UCSD-AML1 (cell line): ENCODE data around the gene CHAF1A.

Experiments
- DNase-seq: peaks from one replicate; lab custom pipeline; 2025; ENCODE audit not compliant: unreplicated experiment; lab: John Stamatoyannopoulos, UW

The CHAF1A gene

DNA sequence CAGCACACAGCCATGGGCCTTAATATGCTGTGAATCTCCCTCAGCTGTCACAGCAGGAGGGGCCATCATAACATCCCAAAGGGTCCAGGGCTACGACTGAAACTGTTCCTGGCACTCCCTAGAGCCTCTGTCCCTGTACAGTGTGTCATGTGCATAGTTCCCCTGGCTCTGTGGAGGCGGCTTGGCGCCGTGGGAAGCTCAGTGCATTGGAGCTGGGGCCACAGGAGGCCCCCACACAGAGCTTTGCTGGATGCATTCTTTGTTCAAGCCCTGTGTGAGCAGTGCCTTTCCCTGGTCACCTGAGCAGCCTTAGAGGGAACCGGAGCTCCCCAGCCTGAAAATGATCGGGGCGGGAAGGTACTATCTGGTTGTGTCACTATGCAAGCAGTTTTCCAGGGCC, 33.8 kb downstream of the CHAF1A start:
- no peak for DNase-seq

GRCh38 chr19:4437103-4437502, 34.7 kb downstream of the CHAF1A start:
- DNase-seq = no peak

- DNase-seq = no peak
Measured at GRCh38 chr19:4439243-4439642, 36.8 kb downstream of the CHAF1A start.

DNA sequence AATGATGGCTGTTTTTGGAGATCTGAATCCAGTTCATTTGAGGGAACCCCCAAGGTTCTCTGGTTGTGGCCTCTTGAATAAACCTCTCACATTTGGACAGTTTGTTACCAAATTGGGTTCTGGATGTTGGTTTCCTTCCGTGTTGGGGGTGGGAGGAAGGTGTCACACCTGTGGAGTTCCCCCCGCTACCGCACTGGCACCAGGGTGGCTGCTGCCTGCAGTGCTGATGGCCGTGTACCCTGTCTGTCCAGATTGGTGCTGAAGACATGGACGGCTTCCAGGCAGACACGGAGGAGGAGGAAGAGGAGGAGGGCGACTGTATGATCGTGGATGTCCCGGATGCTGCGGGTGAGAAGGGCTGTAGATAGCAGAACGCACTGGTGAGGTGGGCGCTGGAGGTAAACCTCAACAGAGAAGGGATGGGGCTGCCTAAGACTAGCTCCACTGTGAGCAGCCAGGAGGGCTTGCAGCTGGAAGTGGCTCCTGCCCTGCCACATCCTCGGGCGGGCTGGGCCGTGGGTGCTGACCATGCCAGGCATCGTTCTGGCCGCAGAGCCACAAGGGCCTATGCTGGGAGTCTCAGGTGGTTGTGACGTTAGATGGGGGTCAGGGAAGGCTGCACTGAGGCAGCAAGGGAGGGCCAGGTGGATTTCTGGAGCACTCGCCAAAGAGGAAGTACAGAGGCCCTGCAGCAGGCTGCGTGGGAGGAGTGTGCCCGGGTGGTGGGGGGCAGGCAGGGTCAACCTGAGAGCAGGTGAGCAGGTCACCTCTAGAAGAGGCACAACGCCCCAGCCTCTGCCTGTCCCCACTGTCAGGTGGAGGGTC, 39.8 kb downstream of the CHAF1A start:
- DNase-seq = no peak

DNA sequence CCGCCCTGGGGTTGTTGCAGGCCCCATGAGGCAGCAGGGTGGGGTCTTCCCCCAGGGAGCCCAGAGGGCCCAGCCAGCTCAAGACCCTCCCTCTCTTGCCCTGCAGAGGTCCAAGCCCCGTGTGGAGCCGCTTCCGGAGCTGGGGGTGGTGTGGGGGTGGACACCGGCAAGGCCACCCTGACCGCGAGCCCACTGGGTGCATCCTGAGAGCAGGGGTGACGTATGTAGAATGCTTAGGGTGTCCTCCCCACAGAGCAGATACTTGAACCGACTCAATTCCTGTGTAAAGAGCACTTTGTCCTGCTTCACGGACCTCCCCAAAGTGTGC, 40.3 kb downstream of the CHAF1A start:
- DNase-seq = no peak

DNA sequence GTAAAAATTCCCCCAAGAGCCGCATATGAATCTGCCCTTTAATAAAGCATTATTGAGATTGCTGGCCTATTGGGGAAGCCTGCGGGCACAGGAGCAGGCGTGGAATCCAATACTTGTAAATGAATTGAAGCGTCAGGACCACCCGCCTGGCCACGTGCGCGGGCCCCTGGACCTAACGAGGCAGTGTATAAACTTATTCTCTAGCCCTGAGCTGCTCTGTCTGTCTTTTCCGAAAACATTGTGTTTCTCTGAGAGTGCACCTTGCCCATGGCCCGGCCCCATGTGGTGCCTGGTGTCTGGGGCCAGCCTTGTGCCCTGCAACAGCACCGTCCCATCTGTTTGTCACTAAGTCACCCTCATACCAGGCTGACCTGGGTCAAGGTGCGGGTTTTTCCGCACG, 40.7 kb downstream of the CHAF1A start:
- no peak for DNase-seq

DNA sequence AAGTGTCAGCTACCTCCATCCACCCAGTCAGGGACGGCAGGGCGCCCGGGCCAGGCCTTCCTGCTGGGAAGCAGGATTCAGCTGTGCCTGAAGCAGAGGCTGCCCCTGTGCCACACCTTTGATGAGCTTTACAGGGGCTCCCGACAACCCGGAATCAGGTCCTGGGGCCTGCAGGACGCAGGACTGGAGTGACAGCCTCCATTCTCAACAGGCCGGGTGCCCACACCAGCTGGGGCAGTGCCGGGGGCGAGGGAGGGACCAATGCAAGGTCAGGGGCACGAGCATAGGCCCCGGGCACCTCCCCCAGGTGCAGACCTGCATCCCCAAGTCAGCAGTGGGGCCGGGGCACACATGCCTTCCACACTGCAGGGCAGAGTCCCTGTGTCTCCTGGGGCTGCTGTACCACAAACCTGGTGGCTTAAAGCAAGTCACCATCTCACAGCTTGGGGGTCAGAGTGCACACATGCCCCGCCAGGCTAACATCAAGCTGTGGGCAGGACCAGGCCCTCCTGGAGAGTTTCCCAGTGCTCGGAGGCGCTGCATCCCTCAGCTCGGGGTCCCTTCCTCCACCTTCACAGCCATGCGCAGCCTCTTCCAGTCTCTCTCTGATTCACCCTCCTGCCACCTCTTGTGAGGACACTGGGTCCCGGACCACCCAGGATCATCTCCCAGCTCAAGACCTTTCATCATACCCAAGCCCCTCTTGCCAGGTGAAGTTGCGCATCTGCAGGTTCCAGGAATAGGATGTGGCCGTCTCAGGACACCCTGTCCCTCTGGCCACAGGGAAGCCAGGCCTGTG, 41.7 kb downstream of the CHAF1A start:
- no peak for DNase-seq

DNA sequence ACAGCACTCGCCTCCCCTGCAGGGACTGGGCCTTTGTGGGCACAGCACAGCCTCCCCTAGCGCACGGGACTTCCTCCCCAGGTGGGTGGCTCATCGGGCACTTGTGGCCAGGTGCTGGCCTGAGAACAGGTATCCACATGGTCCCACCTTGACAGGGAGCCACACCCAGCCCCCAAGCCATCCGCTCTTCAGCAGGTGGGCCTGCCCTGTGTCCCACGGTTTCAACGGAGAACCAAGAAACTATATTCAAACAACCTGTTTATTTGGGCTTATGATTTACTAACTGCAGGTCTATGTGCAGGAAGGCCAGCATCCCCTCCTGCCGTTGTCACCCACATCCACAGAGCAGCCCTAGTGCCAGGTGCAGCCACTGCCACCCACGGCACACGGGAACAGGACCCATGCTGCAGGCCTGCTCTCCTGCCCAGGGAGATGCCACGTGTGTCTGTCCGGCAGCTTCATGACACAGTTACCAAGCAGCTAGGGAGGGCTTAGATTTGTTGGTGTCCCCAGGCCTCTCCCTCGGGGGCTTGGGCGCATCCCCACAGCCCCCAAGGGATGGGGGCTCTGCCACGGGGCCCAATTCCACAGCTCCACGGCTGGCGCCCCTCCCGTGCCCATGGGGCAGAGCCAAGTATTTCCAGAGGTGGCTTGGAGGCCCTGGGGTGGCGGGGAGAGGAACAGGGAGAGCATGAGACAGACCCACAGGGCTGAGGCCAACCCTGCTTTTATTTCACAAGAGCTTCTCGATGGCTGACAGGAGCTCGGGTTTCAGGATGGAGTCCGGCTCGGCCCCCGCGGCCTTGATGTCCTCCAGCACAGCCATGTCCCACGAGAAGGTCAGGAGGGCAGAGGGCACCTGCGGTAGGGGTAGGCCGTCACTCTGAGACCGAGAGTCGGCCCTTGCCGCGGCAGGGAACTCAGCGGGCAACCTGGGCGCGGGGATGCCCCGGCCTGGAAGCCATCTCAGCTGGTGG, 42.6 kb downstream of the CHAF1A start:
- no peak for DNase-seq

GRCh38 chr19:4445963-4446703, 43.7 kb downstream of the CHAF1A start:
- DNase-seq = no peak

DNA sequence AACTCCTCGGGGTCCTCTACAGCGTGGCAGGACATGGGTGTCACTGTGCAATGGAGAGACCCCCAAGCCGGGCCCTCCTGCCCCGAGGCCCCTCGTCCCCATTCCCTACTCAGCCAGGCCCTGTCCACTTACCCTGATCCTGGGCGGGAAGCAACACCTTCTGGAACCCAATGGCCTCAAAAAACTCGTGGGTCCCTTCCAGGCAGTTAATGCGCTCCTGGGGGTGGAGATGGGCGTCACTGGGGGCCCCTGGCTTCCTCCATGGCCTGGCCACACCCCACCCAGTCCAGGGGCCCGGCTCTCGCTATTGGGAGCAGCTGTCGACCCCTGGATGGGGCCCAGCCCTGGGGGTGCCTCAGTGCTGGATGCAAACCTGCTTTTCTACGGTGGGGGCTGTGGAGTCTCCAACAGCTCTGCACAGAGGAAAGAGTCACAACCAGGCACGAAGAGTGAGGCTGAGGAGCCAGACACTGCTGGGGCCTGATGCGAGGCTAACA, 44.3 kb downstream of the CHAF1A start:
- DNase-seq = no peak

- DNase-seq = no peak
Measured at GRCh38 chr19:4447327-4448146, 45.1 kb downstream of the CHAF1A start.

GRCh38 chr19:4448147-4448985, 45.9 kb downstream of the CHAF1A start:
- DNase-seq = no peak

DNA sequence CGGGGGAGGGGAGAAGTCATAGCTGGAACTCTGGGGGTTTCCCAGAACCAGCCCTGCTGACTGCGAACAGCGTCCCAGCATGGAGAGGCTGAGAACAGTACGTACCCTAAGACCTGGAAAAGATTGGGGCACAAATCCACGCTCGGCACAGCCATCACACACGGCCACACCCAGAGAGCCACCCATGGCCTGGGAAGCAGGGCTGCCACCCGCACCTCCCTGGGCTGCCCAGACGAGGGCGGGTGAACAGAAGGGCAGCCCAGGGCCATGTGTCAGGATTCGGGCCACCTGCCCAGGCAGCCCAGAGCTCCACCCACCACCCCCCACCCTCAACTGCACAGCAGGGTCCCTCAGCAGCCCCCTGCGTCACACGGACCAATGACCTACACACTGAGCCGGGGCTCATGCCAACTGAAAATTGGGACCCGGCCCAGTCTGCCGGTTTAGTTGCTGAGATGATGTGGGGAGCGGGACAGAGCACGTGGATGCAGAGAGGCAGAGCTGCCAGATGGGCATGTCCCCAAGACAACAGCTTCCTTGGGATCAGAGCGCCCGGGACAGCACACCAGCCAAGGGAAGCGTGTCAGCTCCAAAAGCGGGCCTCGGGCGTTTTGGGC, 46.7 kb downstream of the CHAF1A start:
- no peak for DNase-seq

- no peak for DNase-seq
Measured at GRCh38 chr19:4449639-4450028, 47.2 kb downstream of the CHAF1A start.

DNA sequence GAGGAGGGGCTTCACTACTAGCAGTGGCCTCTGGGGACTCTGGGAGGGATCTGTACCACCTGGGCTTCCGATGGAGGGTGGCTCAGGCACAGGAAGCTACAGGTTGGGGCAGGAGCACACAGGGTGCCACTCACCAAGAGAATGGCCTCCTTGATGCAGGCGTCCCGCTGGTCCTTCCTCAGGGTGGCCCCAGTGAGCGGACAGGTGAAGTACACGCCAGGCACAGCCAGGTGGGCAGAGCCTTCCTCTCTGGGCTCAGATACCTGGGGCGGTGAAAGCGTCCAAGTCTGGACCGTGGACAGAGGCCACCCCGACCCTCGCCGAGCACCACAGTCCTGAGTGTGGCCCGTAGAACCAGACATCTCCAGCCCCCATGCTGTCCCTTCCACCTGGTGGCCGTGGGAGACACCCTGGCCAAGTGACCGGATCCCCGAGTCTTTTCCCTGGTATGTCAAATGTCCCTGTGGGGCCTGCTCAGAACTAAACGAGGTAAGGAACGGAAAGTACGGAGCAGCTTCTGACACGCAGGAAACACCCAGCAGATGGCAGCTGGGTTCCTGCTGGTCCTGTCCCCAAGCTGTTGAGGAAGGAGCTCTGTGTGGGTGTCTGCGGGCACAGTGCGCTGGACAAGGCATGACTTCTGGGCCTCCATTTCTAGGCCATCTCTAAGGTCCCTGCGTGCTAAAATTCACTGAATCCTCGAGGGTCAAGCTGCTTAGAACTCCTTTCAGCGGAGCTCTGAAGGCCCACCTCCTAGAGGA, 50.0 kb downstream of the CHAF1A start:
- DNase-seq = no peak

DNA sequence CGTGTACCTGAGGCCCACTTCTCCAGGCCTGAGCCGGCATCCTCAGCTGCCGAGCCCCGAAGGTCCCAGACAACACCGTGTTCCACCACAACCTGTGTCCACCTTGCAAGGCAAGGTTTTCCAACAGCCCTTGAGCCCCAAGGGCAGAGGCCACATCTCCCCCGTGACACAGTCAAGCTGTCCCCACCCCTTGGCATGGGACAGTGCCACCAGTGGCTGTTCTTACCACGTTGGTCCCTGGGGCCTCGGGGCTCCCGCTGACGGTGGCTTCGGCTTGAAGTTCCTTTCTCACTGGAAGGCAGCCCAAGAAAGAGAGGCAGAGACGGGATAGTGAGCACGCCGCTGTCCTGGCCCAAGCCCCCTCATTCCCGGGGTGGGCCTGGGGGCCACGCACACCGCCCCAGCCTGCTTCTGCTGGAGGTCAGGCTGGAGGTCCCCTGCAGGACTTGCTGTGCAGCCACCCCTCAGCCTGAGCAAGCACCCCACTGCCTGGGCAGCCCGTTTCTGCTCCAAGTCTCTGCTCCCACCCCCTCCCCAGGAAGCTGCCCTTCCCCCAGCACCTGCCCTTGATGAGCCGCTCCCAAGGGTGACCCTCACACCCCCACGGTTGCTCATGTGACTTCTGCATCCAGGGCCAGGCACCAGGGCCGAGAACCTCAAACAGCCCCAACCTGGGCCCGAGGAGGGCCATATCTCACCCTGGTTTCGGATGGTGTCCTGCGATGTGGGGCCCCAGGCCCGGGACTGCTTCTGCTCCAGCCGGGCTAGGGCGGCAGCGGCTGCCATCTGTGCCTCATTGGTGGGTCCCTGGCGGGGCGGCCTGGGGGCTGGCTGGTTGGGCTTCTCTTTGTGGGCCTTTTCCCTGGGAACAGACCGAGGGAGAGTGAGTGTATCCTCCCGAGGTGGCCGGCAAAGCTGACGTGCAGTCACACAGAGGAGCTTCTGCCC, 51.1 kb downstream of the CHAF1A start:
- DNase-seq = no peak
